ENCODE results near the gene NNT.
A peak's percentile ranks its signal among the peaks of the same experiment; 100 is the strongest.
"Not testable (repeated sequence)": the region's sequence is repeated elsewhere in the genome, so short reads cannot be mapped to it uniquely, and the experiment has no call there.

NNT gene

DNA sequence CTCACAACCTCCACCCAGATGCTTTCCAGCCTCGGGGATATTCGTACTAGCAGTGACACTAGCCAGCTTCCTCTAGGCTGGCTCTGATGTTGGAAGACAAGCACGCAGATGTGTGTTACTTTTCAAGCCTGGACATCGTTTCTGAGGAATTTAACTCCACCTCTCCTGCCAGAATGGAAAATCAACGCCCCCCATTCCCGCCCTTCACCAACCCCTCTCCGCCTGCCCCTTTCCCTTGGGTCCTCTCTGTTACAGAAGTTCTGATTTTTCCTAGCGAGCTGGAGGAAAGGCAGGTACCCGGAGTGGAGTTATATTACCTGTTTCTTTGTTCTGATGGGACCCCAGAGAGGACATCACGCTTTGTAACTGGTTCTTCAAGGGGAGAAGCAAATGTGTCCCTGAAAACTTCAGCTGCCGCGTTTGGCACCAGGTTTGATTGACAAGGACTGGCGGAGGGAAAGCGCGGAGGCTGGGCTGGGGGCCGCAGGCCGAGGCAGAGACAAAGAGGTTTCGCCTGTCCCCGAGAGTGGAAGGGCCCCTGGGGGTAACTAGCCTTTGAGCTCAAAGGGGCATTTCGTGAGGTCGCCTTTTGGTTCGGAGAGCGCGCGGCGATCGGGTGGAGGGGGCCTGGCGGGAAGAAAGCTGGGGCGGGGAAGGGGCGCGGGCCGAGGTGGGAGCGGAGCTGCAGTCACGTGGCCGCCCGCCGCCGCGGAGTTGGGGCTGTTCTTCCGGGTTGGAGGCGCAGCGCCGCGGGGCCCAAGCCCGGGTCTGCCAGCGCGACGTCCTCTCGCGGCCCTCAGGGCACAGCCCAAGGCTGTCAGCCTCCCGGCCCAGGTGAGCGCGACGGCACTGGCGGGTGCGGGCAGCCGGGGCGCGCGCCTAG is at the start of gene NNT:
NNT (plus strand) TSS at position 720 of the 883 bp plus-strand sequence. CDS start 6,016 bp downstream, outside the sequence.
- TF ChIP-seq, protein P1, sequence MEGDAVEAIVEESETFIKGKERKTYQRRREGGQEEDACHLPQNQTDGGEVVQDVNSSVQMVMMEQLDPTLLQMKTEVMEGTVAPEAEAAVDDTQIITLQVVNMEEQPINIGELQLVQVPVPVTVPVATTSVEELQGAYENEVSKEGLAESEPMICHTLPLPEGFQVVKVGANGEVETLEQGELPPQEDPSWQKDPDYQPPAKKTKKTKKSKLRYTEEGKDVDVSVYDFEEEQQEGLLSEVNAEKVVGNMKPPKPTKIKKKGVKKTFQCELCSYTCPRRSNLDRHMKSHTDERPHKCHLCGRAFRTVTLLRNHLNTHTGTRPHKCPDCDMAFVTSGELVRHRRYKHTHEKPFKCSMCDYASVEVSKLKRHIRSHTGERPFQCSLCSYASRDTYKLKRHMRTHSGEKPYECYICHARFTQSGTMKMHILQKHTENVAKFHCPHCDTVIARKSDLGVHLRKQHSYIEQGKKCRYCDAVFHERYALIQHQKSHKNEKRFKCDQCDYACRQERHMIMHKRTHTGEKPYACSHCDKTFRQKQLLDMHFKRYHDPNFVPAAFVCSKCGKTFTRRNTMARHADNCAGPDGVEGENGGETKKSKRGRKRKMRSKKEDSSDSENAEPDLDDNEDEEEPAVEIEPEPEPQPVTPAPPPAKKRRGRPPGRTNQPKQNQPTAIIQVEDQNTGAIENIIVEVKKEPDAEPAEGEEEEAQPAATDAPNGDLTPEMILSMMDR (IDR thresholded peaks at IDR 0.05; ENCODE audit: low read length, missing control alignments) = no peak
- DNase-seq (ENCODE audit: low read depth) = peak; percentile 49
- peak within 1 kb of the TSS; percentile 81 for H3K4me3 ChIP-seq (replicated peaks; ENCODE audit: low read depth, low read length)

DNA sequence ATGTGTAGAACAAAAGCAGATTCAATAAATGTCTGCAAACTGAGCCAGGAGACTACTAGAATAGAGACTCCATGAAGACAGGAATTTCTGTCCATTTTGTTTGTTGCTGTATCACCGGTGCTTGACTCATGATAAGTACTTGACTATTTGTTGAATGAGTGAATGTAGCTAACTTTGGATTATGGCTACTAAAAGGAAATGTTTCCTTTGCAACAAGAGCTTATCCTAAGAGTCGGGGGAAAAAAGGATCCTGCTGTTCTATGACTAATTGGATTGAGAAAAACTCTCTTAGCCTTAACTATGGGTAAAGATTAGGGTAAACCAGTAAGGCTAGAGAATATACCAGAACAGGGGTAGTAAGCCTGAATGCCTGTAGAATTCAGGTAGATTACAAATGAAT is 49.6 kb upstream of the NNT start:
- no peak overlapping the region for H3K4me3 ChIP-seq (replicated peaks; ENCODE audit: low read depth, low read length)
- TF ChIP-seq, protein P1 (IDR thresholded peaks at IDR 0.05; ENCODE audit: low read length, missing control alignments) = no peak
- DNase-seq (ENCODE audit: low read depth) = peak; percentile 24

DNA sequence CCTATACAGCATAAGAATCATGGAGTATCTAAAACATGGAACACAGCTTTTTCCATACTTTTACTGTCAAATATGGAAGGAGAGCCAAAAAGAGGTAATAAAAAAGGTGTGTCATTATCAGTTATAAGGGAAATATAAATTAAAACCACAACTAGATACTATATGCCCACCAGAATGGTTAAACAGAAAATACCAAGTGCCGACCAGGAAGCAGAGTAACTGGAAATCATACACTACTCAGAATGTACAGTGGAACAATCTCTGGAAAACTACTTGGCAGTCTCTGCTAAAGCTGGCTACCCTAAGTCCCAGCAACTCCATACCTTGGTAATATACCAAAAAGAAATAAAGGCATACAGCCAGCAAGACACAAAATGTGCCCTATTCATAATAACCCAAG is 48.5 kb upstream of the NNT start:
- TF ChIP-seq, protein P1 (IDR thresholded peaks at IDR 0.05; ENCODE audit: low read length, missing control alignments) = no peak
- no peak for DNase-seq (ENCODE audit: low read depth)
- H3K4me3 ChIP-seq (replicated peaks; ENCODE audit: low read depth, low read length) = peak overlapping the region; percentile 70

DNA sequence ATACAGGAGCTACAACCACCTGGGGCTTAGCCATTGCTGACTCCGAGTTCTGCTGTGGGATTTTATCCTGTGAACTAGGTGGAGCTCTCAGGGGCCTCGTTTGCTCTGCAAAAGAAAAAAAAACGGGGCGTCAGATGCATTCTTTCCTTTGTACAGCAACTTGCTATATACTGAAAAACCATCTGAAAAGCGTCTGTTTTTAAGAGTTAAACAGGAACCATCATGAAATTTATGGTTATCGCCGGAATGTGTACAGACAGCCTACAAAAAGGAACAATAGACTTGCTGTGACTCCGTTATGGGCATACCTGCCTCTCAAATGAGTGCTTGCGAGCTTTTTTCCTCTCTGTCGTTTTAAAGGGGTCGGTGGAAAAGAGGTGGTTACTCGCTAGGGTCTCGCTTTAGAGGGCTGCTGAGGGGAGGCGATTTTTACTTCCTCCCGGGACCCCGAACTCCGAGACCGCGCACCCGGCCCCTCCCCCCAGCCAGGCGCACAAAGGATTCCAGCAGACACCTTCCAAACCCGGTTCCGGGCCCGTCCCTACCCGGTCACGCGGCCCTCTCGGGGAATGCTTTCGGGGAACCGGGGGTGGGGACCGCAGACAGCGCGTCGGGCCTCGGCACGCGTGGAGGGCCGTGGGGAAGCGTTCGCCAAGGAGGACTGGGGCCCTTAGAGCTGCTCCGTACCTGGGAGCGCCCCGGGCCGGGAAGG is 46.9 kb upstream of the NNT start:
- peak; percentile 33 for DNase-seq (ENCODE audit: low read depth)
- H3K4me3 ChIP-seq (replicated peaks; ENCODE audit: low read depth, low read length) = peak overlapping the region; percentile 70
- TF ChIP-seq, protein P1 (IDR thresholded peaks at IDR 0.05; ENCODE audit: low read length, missing control alignments) = no peak

DNA sequence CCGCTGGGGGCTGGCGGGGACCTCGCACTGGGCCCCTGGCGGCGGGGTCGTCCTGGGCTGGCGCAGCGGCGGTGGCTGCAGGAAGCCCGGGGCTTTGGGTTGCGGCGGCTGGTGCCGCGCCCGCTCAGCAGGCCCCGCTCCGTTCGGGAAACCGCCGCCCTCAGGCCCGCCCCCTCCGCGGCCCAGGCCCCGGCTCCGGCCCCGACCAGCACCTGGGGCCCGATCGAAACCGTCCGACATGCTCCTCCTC is 46.4 kb upstream of the NNT start:
- not testable (repeated sequence) for DNase-seq (ENCODE audit: low read depth)
- peak overlapping the region; percentile 70 for H3K4me3 ChIP-seq (replicated peaks; ENCODE audit: low read depth, low read length)

DNA sequence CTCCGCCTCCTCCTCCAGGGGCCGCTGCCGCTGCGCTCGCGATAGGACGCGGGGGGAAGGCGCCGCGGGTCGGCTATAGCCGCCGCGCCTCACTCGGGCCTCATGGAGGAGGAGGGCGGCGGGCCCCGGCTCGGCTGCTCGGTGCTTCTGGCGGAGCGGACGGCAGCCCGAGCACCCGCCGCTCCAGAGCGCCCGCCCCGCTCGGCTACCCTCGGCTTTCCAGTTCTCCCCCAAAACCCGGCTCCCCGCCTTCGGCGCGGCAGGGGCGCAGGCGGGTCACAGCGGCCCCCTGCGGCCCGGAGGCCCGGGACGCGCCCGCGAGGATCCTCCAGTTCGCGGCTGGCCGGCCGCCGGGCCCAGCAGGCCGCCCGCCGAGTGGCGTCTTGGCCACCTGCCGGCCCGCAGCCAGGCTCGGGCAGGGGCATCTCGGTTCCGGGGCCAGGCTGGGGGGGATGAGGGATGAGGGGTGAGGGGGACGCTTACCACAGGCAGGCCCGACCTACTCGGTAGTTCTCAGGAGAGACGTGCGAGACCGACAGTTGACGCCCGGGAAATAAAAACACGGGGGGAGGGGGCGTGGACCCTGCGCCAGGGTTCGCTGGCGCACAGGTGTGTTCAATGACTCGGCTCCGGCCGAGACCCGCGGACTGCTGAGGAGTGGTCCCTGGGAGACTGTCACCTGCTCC is 46.0 kb upstream of the NNT start, which contains the start of gene PAIP1:
PAIP1 (minus strand) TSS at position 221 of the 686 bp plus-strand sequence. CDS start 231 bp downstream, outside the sequence.
- TF ChIP-seq, protein P1 (IDR thresholded peaks at IDR 0.05; ENCODE audit: low read length, missing control alignments) = peak; percentile 7
- peak within 1 kb of the TSS; percentile 70 for H3K4me3 ChIP-seq (replicated peaks; ENCODE audit: low read depth, low read length)
- DNase-seq (ENCODE audit: low read depth) = peak; percentile 89

DNA sequence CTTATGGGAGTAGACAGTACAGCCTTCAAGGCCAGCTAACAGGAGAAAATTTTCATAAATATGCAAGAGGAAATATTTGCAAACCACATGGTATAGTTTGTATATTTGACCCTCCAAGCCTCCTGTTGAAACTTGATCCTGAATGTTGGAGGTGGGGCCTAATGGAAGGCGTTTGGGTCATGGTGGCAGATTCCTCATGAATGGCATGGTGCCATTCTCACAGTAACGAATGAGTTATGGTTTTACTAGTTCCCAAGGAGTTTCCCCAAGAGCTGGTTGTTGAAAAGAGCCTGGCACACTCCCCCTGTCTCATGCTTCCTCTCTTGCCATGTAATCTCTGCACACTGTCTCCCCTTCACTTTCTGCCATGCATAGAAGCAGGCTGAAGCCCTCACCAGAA is 42.9 kb upstream of the NNT start:
- H3K4me3 ChIP-seq (replicated peaks; ENCODE audit: low read depth, low read length) = no peak overlapping the region
- DNase-seq (ENCODE audit: low read depth) = peak; percentile 46
- TF ChIP-seq, protein P1 (IDR thresholded peaks at IDR 0.05; ENCODE audit: low read length, missing control alignments) = no peak
